Measurements from ENCODE around the gene CTXN1.
A peak's percentile ranks its signal among the peaks of the same experiment; 100 is the strongest.

The CTXN1 gene

GRCh38 chr19:7912697-7913564, 13.0 kb downstream of the CTXN1 start:
- DNase-seq = no peak

- DNase-seq = no peak
Measured at GRCh38 chr19:7912144-7912696, 13.7 kb downstream of the CTXN1 start.

GRCh38 chr19:7911508-7912143, 14.3 kb downstream of the CTXN1 start:
- DNase-seq = no peak

GRCh38 chr19:7910321-7911161, 15.4 kb downstream of the CTXN1 start:
- no peak for DNase-seq

GRCh38 chr19:7909471-7910067, 16.4 kb downstream of the CTXN1 start:
- DNase-seq = no peak

GRCh38 chr19:7908742-7909461, 17.0 kb downstream of the CTXN1 start:
- DNase-seq = no peak

GRCh38 chr19:7908078-7908699, 17.7 kb downstream of the CTXN1 start:
- DNase-seq = no peak

- DNase-seq = no peak
Measured at GRCh38 chr19:7907544-7907943, 18.4 kb downstream of the CTXN1 start.

- no peak for DNase-seq
Measured at GRCh38 chr19:7907122-7907521, 18.8 kb downstream of the CTXN1 start.

- DNase-seq = no peak
Measured at GRCh38 chr19:7905859-7906258, 20.1 kb downstream of the CTXN1 start.

GRCh38 chr19:7905268-7905667, 20.7 kb downstream of the CTXN1 start:
- DNase-seq = no peak

GRCh38 chr19:7904074-7905020, 21.6 kb downstream of the CTXN1 start:
- no peak for DNase-seq

- peak; percentile 100 for DNase-seq
Measured at GRCh38 chr19:7903244-7904073, 22.5 kb downstream of the CTXN1 start, which contains the start of gene MAP2K7. MAP2K7 (plus strand) TSS chr19:7903877; CDS start chr19:7903945, 68 bp downstream.

GRCh38 chr19:7902796-7903243, 23.1 kb downstream of the CTXN1 start:
- DNase-seq = no peak

- DNase-seq = no peak
Measured at GRCh38 chr19:7901337-7901736, 24.6 kb downstream of the CTXN1 start.

- DNase-seq = no peak
Measured at GRCh38 chr19:7900931-7901330, 25.0 kb downstream of the CTXN1 start.

- no peak for DNase-seq
Measured at GRCh38 chr19:7900401-7900870, 25.5 kb downstream of the CTXN1 start.

- DNase-seq = no peak
Measured at GRCh38 chr19:7899751-7900378, 26.1 kb downstream of the CTXN1 start.
